GM12891 (cell line): Measurements from ENCODE around the gene SULT4A1.

Experiments
- DNase-seq: peaks from one replicate; pipeline ENCODE4 v3.0.0; 2011; ENCODE audit warnings: low spot score; ENCODE audit not compliant: insufficient read length
- FAIRE-seq: peaks from 2 replicates; lab custom pipeline; 2011; peaks lifted over from hg19 to GRCh38; lab: Jason Lieb, UNC
- PAX5 ChIP-seq: IDR thresholded peaks from 2 replicates; pipeline ENCODE4 v1.6.1; 2011; ENCODE audit warnings: low read length, moderate library complexity, mild to moderate bottlenecking; ENCODE audit not compliant: insufficient read depth, severe bottlenecking
- POLR2A ChIP-seq: IDR thresholded peaks from 2 replicates; pipeline ENCODE4 v1.6.1; 2011; ENCODE audit warnings: low read depth, low read length, control low read depth
- POLR2AphosphoS5 ChIP-seq: IDR thresholded peaks from 2 replicates; pipeline ENCODE4 v1.6.1; 2011; ENCODE audit warnings: low read depth, low read length, control low read depth
- POU2F2 ChIP-seq: IDR thresholded peaks from 2 replicates; pipeline ENCODE4 v1.6.1; 2011; ENCODE audit warnings: low read depth, mild to moderate bottlenecking, control low read depth, low read length, moderate library complexity
- SPI1 ChIP-seq: IDR thresholded peaks from 2 replicates; pipeline ENCODE4 v1.6.1; 2011; ENCODE audit warnings: low read depth, low read length, control low read depth
- TAF1 ChIP-seq: IDR thresholded peaks from 2 replicates; pipeline ENCODE4 v1.6.1; 2011; ENCODE audit warnings: low read depth, low read length, control low read depth

SULT4A1 gene

DNA sequence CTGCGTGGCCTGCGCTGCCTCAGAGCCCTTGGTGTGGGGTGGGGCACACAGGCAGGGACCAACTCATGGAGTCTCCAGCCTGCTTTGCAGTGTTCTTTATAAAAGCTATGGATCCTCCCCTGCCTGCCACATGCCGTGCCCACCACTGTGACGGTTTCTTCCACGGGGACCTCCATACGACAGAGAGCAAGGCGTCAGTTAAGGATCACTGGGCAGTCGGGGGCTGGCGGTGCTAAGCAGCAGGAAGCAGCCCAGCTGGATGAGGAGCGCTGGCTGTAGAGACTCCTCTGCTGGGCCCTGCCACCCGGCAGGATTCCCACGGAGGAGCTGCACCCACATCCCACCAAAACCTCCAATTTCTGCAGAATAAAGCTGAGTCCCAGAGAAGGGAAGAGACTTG, 27.1 kb downstream of the SULT4A1 start:
- DNase-seq (no peak), FAIRE-seq (no peak)
- no peak for TF ChIP-seq POLR2A
- TF ChIP-seq PAX5 = no peak
- no peak for TF ChIP-seq TAF1
- TF ChIP-seq POLR2AphosphoS5 = no peak
- TF ChIP-seq SPI1 = no peak
- TF ChIP-seq POU2F2 = no peak

DNA sequence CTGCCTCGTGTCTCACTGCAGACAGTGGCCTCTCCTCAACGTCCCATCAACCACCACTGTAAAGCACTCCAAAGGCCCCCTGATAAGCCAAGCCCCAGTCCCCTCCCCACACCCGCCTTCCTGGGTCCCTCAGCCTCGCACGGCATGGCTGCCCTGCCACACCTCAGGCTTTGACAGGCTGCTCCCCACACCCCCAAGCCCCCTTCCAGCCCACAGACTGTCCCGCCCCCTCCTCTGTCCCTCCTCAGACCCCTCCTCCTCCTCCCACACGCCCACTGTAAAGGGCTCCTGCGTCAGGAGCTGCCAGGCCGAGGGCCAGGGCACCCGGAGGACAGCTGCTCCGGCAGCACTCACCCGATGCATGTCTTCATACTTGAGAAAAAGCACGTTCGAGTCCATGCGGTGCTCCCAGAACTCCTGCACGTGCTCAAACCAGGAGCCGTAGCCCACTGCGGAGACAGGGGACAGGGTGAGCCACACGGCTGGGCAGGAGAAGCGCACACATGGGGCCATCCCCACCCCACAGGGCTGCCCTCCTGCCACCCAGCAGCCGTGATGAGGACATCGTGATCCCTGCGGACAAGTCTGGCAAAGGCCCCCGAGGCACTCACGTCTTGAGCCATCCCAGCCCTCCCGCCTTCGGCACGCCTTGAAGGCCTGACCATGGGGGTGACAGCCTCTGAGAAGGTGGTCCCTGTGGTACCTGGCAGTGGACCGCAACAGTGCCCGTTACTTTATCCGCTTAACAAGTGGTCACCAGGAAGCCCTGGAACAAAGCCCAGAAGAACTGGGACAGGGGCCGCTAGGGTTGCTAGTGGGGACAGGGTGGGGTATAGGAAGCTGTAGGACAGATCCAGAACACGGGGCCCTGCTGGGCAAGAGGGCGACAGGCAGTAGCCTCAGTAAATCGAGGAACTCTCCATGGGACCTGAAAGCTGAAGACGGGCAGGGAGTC, 28.8 kb downstream of the SULT4A1 start:
- DNase-seq (no peak), FAIRE-seq (no peak)
- TF ChIP-seq POLR2A (no peak), SPI1 (no peak)

DNA sequence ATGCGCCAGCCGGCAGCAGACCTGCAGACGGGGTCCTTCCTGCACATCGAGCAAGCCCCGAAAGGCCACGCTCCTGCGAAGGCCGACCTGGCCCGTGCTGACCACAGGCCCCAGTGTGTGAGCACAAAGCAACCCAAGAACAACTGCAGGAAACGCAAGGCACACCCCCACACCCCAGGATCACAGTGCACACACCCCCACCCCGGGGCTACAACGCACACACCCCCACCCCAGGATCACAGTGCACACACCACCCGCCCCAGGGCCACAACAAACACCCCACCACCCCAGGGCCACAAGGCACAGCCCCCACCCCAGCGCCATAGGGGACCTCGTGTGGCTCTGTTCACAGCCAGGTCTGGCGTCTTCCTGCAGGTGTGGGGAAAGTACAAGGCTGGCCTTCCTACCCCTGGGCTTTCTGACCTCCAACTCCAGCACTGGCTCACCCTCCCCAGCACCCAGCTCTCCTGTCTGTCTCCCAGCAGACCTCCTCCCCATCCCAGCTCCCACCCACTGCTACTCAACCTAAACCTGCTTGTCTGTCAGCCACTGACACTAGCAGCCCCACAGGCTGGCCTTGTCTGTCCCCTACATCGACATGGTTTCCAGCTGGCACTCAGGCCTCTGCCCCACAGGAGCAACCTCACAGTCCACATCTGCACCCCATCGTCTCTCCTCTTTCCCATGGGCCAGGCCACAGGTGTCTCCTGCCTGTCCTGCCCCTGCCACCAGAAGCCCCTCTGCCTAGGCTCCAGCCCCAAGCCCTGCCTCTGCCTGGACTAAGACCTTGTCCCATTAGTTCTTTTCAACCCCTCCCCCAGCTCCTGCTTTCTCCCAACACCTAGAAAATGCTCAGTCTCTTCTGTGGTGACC, 29.7 kb downstream of the SULT4A1 start:
- FAIRE-seq = no peak
- no peak for DNase-seq
- TF ChIP-seq TAF1 = no peak
- no peak for TF ChIP-seq SPI1
- no peak for TF ChIP-seq POLR2A
- no peak for TF ChIP-seq POU2F2
- no peak for TF ChIP-seq PAX5

DNA sequence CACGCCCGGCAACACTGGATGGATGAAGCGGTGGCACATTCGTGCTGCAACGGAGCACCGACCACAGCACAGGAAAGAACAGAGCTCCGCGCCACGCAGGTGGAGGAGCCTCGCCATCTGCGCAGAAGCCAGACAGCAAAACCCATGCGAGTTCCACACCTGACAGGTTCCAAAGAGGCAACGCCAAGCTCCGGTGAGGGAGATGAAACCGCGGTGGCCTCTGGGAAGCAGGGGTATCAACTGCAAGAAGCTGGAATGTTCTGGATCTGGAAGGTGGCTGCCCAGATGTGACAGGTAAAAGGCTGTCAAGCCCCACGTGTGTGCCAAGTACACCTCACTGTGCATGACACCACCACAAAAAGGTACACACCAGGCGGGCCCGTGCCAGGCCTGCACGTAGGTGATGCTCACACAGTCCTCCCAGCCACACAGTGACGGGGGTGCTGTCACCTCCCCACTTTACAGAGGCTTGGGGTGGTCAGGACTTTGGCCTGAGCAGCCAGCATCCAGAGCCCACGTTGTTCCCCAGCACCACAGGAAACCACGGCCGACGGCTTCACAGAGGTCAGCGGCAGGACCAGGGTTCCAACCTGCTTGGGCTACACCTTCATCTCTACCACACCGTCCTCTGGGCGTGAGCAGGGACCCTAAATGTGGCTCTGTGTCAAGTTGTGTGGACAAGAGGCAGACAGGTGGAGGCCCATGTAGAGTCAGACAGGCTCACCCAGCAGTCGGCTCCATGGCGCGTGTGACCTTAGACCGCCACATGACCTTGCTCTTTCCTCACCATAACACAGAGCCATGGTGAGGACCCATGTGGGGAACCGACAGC, 30.5 kb downstream of the SULT4A1 start:
- FAIRE-seq (no peak), DNase-seq (no peak)
- TF ChIP-seq POLR2A (no peak), POU2F2 (no peak)

DNA sequence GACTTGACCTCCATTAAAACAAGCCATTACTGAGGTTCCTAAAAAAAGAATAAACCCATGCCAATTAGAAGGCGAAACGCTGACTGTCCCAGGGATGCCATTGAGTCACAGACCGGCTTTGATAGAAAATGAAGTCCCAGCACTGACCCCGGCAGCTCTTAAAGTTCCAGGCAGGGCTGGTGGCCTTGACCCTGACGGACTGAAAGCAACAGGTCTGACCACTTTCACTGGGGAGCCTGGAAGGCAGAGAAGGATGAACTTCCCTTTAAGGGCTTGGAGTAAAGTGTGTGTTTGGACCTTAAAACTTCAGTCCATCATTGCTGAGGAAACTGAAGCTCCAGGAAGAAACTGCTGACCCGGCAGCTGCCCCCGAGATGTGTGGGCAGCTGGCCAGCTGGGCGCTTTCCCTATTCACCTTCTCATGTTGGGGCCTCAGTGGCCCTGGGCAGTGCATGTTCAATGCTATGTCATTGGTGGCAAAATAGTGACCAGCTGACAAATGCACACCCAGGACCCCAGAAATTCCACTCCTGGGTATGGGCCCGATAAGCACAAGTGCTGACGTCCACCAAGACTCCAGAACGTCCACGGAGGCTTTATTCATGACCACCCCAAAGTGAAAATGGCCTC, 31.3 kb downstream of the SULT4A1 start:
- FAIRE-seq (no peak), DNase-seq (no peak)
- no peak for TF ChIP-seq SPI1
- TF ChIP-seq POLR2A = no peak

DNA sequence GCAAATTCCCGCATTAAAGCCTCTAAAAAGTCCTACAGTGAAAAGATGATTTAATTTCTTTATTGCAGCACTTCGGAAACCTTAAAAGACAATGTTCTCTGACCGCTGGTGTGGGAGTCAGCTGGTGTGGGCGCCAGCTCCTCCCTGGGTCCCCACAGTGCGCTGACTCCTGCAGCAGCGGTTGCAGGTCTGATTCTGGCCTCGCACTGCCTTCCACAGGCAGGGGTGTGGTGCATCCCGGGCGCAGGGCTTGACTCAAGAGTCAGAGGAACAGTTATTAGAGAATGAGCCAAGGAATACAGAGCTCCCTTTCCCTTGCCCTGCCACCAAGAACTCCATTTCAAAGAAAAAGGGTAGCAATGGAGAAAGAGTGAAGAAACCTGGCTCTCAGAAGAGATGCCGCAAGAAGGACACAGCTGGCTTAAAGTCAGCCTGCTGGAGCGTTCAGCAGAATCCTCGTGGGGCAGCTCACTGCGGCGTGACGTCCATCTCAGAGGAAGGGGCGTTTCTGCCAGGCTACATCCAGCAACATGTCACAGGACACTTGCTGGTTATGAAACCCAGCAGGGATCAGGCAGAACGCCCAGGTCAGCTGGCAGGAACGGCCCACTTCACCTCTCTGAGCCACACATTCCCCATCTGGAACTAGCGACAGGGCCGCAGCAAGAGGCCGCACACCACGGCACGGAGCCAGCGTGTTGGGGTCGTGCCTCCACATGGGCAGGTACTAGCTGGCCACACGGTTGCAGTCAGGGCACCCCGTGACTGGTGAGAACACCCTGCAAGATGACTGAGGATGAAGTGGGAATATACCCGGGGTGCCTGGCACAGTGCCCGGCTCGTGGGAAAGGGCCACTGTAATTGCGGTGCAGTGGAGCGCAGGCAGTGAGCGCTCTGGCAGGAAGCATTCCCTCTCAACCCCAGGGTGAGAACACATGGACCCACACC, 32.1 kb downstream of the SULT4A1 start:
- TF ChIP-seq POLR2A = no peak
- TF ChIP-seq POLR2AphosphoS5 = no peak
- no peak for TF ChIP-seq POU2F2
- no peak for TF ChIP-seq PAX5
- TF ChIP-seq TAF1 = no peak
- TF ChIP-seq SPI1 = no peak
- FAIRE-seq (no peak), DNase-seq (no peak)

DNA sequence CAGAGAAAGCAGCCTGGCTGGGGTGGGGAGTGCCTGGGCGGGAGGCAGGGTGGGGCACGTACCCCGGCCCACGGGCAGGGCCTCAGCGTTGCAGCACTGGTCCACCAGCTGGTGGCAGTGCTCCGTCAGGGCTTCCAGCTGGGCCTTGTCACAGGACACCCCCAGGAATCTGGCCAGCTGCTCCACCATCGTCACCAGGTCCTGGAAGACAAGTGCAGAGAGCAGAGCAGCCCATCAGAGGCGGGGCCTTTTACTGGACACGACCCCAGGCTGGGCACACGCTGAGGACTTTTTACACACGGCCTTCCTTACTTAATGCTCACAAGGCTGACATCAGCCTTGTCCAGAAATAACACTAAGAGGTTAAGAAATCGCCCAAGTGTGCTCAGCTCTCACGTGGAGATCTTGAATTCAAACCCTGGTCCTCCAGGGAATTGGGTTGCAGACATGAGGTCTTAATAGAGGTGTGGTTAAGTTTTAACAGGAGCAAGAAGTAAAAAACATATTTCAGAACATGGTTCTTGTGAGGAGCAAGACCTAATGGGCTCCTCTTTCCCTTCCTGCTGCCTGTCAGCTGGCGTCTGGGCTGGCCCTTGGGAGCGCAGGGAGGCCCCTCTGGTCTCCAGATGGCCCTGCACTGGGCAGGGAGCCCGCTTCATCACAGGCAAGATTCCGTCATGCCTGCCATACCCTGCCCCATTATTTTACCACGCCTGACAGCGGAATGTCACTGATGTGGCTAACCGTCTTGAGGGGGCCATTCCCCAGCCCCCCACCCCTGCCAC, 33.1 kb downstream of the SULT4A1 start:
- TF ChIP-seq TAF1 = no peak
- FAIRE-seq (no peak), DNase-seq (no peak)

DNA sequence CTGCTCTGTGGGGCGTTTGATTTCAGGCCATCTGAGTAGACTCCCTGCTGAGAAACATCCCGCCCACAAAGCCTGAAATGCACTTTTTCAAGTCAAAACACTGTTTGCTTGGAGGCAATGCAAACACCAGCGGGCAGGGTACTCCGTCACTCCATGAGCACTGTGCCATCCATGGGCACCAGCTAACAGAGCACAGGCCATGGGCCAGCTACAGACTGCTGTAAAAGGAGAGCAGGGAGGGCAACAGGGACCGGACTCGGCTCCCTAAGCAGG, 33.7 kb downstream of the SULT4A1 start:
- FAIRE-seq (no peak), DNase-seq (no peak)
- TF ChIP-seq POLR2AphosphoS5 (no peak), SPI1 (no peak), PAX5 (no peak), POU2F2 (no peak), TAF1 (no peak), POLR2A (no peak)
